ENCODE data around the gene FFAR2. TPM values are rescaled to one million over a fixed set of nuclear protein-coding genes. Genes with fewer than 3 reads are reported as not detected.

Gene FFAR2
- total and polyA plus RNA-seq, 3 donors from 2014 or later: 0.20 TPM; not detected in 2

DNA sequence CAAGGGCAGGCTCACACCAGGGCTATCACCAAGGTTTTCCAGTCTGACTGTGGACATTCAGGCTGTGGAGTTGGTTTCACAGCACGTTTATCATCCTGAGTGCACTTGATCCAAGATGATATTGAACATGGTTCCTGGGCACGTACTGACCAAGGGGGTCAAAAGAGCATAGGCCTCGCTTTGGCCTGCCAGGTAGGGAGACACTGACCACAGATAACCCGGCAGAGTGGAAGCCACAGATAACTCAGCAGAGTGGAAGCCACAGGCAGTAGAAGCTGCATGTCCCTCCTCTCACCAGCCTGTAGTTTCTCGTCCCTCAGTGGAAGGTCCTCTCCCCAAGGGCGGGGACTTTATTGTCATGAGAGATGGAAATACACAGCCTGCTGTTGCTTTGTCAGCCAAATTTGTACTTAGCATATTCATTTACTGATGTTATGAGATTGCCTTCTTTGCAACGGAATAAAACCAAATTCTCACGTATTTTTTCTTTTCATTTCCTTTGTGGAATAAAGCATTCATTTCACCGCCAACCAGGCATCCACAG is 51.0 kb downstream of the FFAR2 start:
- H3K36me3 ChIP-seq (ENCODE audit: low read depth, missing control alignments): no peaks in the 10 kb centered on the region
- no peaks in the 10 kb centered on the region for H3K4me1 ChIP-seq
- no peak for DNase-seq
- H3K4me3 ChIP-seq: no peak overlapping the region
- 73 to 81% methylated on average over 9 of the region's 9 CpGs for WGBS, 2 donors
- H3K27me3 ChIP-seq: no peaks in the 10 kb centered on the region
- no peak overlapping the region for H3K27ac ChIP-seq
- no peaks in the 10 kb centered on the region for H3K9me3 ChIP-seq
- intact Hi-C loops (cut with DNase I; ENCODE audit: low total_unique reads): loop anchor here (10.0 kb wide), 1 partner anchor 144 kb away; the partner anchor contains the start of gene FFAR3
- TF ChIP-seq, protein P1, sequence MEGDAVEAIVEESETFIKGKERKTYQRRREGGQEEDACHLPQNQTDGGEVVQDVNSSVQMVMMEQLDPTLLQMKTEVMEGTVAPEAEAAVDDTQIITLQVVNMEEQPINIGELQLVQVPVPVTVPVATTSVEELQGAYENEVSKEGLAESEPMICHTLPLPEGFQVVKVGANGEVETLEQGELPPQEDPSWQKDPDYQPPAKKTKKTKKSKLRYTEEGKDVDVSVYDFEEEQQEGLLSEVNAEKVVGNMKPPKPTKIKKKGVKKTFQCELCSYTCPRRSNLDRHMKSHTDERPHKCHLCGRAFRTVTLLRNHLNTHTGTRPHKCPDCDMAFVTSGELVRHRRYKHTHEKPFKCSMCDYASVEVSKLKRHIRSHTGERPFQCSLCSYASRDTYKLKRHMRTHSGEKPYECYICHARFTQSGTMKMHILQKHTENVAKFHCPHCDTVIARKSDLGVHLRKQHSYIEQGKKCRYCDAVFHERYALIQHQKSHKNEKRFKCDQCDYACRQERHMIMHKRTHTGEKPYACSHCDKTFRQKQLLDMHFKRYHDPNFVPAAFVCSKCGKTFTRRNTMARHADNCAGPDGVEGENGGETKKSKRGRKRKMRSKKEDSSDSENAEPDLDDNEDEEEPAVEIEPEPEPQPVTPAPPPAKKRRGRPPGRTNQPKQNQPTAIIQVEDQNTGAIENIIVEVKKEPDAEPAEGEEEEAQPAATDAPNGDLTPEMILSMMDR (IDR thresholded peaks at IDR 0.05): no peak
- TF ChIP-seq POLR2A (IDR thresholded peaks at IDR 0.05): no peak

DNA sequence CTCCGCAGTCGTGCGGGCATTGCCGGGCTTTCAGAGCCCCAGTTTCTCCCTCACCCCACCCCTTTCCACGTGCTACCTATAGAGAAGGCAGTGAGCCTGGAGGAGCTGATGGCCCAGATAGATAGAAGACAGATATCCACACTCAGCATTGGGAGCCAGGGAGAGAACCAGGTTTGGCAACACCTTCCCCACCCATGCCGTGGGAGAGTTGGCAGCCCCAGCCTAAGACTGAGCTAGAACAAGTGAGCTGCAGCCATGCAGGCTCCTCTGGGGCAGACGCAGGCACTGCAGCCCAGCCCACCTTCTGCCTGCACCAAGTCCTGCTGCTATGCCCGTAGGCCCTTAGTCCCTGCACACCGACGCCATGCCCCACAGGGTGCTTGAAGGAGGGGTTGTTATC is 52.6 kb downstream of the FFAR2 start:
- intact Hi-C loops (cut with DNase I; ENCODE audit: low total_unique reads): no loop called here
- TF ChIP-seq POLR2A (IDR thresholded peaks at IDR 0.05): no peak
- TF ChIP-seq, protein P1 (IDR thresholded peaks at IDR 0.05): no peak
- Histone ChIP-seq H3K9me3 (no peaks in the 10 kb centered on the region), H3K4me3 (no peak overlapping the region), H3K27me3 (no peaks in the 10 kb centered on the region), H3K36me3 (ENCODE audit: low read depth, missing control alignments) (no peaks in the 10 kb centered on the region), H3K4me1 (no peaks in the 10 kb centered on the region), H3K27ac (no peak overlapping the region)
- DNase-seq: no peak
- WGBS, 2 donors: 89 to 93% methylated on average over 8 to 10 of the region's 10 CpGs

Small RNAs within 50 kb of the gene (small RNA-seq; reads per million reads assigned to genes)
- 0 reads per million in 2 donors for gene RN7SL491P

Other genes with a start within 250 kb of the FFAR2 start
- 100 to 1,000 TPM in 1 of 2 donors, 10 to 100 TPM in 1; 18.4 to 105 TPM for gene FAM187B, start 219.5 kb upstream of the FFAR2 start, total RNA-seq
- 79.2 TPM for gene FAM187B, start 219.5 kb upstream of the FFAR2 start, polyA plus RNA-seq (ENCODE audit: insufficient read depth, low read depth, low replicate concordance)
- gene LSR, start 199.3 kb upstream of the FFAR2 start, total RNA-seq: 100 to 1,000 TPM; 154 to 195 TPM
- 85.7 TPM for gene LSR, start 199.3 kb upstream of the FFAR2 start, polyA plus RNA-seq (ENCODE audit: insufficient read depth, low read depth, low replicate concordance)
- 100 to 1,000 TPM; 105 to 123 TPM for gene USF2, start 179.3 kb upstream of the FFAR2 start, total RNA-seq
- 83.1 TPM for gene USF2, start 179.3 kb upstream of the FFAR2 start, polyA plus RNA-seq (ENCODE audit: insufficient read depth, low read depth, low replicate concordance)
- not detected for gene HAMP, start 165.7 kb upstream of the FFAR2 start, total RNA-seq
- 1.6 TPM for gene HAMP, start 165.7 kb upstream of the FFAR2 start, polyA plus RNA-seq (ENCODE audit: insufficient read depth, low read depth, low replicate concordance)
- 10 to 100 TPM; 10.8 to 18.4 TPM for gene MAG, start 156.1 kb upstream of the FFAR2 start, total RNA-seq
- 5.4 TPM for gene MAG, start 156.1 kb upstream of the FFAR2 start, polyA plus RNA-seq (ENCODE audit: insufficient read depth, low read depth, low replicate concordance)
- gene CD22, start 119.1 kb upstream of the FFAR2 start, total RNA-seq: 10 to 100 TPM; 15.0 TPM
- 10.1 TPM for gene CD22, start 119.1 kb upstream of the FFAR2 start, polyA plus RNA-seq (ENCODE audit: insufficient read depth, low read depth, low replicate concordance)
- under 1 TPM; 0.31 to 0.81 TPM for gene FFAR1, start 100.4 kb upstream of the FFAR2 start, total RNA-seq
- 0.26 TPM for gene FFAR1, start 100.4 kb upstream of the FFAR2 start, polyA plus RNA-seq (ENCODE audit: insufficient read depth, low read depth, low replicate concordance)
- gene FFAR3, start 89.8 kb upstream of the FFAR2 start, total RNA-seq: under 1 TPM; 0.25 to 0.47 TPM
- gene FFAR3, start 89.8 kb upstream of the FFAR2 start, polyA plus RNA-seq (ENCODE audit: insufficient read depth, low read depth, low replicate concordance): not detected
- gene GPR42, start 77.2 kb upstream of the FFAR2 start, total RNA-seq: not detected
- gene GPR42, start 77.2 kb upstream of the FFAR2 start, polyA plus RNA-seq (ENCODE audit: insufficient read depth, low read depth, low replicate concordance): not detected
- gene KRTDAP, start 42.2 kb downstream of the FFAR2 start, total RNA-seq: 1 to 10 TPM; 2.7 to 5.6 TPM
- gene KRTDAP, start 42.2 kb downstream of the FFAR2 start, polyA plus RNA-seq (ENCODE audit: insufficient read depth, low read depth, low replicate concordance): 14.5 TPM
- gene DMKN, start 65.4 kb downstream of the FFAR2 start, total RNA-seq: 1 to 10 TPM; 5.8 to 7.9 TPM
- gene DMKN, start 65.4 kb downstream of the FFAR2 start, polyA plus RNA-seq (ENCODE audit: insufficient read depth, low read depth, low replicate concordance): 24.0 TPM
- under 1 TPM; 0.16 to 0.19 TPM for gene SBSN, start 80.1 kb downstream of the FFAR2 start, total RNA-seq
- 0.47 TPM for gene SBSN, start 80.1 kb downstream of the FFAR2 start, polyA plus RNA-seq (ENCODE audit: insufficient read depth, low read depth, low replicate concordance)
- 100 to 1,000 TPM; 123 to 338 TPM for gene GAPDHS, start 85.2 kb downstream of the FFAR2 start, total RNA-seq
- gene GAPDHS, start 85.2 kb downstream of the FFAR2 start, polyA plus RNA-seq (ENCODE audit: insufficient read depth, low read depth, low replicate concordance): 363 TPM
- 100 to 1,000 TPM; 125 TPM for gene TMEM147, start 97.4 kb downstream of the FFAR2 start, total RNA-seq
- gene TMEM147, start 97.4 kb downstream of the FFAR2 start, polyA plus RNA-seq (ENCODE audit: insufficient read depth, low read depth, low replicate concordance): 146 TPM
- 1 to 10 TPM in 1 of 2 donors, under 1 TPM in 1; 0.87 to 1.1 TPM for gene ATP4A, start 115.4 kb downstream of the FFAR2 start, total RNA-seq
- gene ATP4A, start 115.4 kb downstream of the FFAR2 start, polyA plus RNA-seq (ENCODE audit: insufficient read depth, low read depth, low replicate concordance): 1.1 TPM
- under 1 TPM in 1 of 2 donors, not detected in 1; 0.74 TPM for gene PMIS2, start 137.9 kb downstream of the FFAR2 start, total RNA-seq
- 2.0 TPM for gene PMIS2, start 137.9 kb downstream of the FFAR2 start, polyA plus RNA-seq (ENCODE audit: insufficient read depth, low read depth, low replicate concordance)
- 10 to 100 TPM; 25.5 to 33.9 TPM for gene HAUS5, start 164.5 kb downstream of the FFAR2 start, total RNA-seq
- gene HAUS5, start 164.5 kb downstream of the FFAR2 start, polyA plus RNA-seq (ENCODE audit: insufficient read depth, low read depth, low replicate concordance): 24.4 TPM
- 100 to 1,000 TPM; 105 to 109 TPM for gene RBM42, start 180.8 kb downstream of the FFAR2 start, total RNA-seq
- 64.2 TPM for gene RBM42, start 180.8 kb downstream of the FFAR2 start, polyA plus RNA-seq (ENCODE audit: insufficient read depth, low read depth, low replicate concordance)
- gene ETV2, start 193.5 kb downstream of the FFAR2 start, total RNA-seq: 10 to 100 TPM in 1 of 2 donors, 1 to 10 TPM in 1; 4.8 to 14.4 TPM
- gene ETV2, start 193.5 kb downstream of the FFAR2 start, polyA plus RNA-seq (ENCODE audit: insufficient read depth, low read depth, low replicate concordance): 27.2 TPM
- gene COX6B1, start 200.1 kb downstream of the FFAR2 start, total RNA-seq: 100 to 1,000 TPM; 198 to 262 TPM
- gene COX6B1, start 200.1 kb downstream of the FFAR2 start, polyA plus RNA-seq (ENCODE audit: insufficient read depth, low read depth, low replicate concordance): 322 TPM
- gene UPK1A, start 218.3 kb downstream of the FFAR2 start, total RNA-seq: under 1 TPM; 0.37 to 0.47 TPM
- 1.0 TPM for gene UPK1A, start 218.3 kb downstream of the FFAR2 start, polyA plus RNA-seq (ENCODE audit: insufficient read depth, low read depth, low replicate concordance)